ENCODE results near the gene TGFBR2. TPM values are rescaled to one million over a fixed set of nuclear protein-coding genes. Genes with fewer than 3 reads are reported as not detected.
A peak's percentile ranks its signal among the peaks of the same experiment; 100 is the strongest.

TGFBR2 gene
- total and polyA plus RNA-seq, 2 of the 13 experiments (the other 11 are each of a cell fraction or from before 2014, with no cell fraction given), result 82.2 to 187 TPM

DNA sequence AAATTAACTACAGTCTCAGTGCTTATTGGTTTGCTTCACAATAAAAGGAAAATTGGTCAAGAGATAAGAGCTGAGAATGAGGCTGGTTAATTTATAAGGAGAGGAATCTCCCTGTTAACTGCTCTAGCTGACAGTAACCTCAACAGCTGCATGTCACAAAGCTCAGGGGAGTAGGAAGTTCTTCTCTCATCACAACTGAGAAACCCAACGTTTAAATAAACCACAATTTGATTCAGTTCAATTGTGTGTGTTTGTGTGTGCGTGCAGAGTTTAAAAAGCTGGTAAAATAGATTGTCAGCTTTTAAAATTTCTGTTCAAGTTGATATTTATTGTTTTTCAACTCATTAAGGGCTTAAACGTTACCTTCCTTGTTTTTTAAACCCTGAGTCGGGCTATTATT lies 3.5 kb upstream of the TGFBR2 start:
- Histone ChIP-seq H3K79me2 (ENCODE audit: insufficient read depth, low read length) (peaks cover 73% of the 10 kb centered on the region), H2AFZ (ENCODE audit: low read length) (no peak overlapping the region), H3K4me2 (ENCODE audit: low read depth, low read length) (no peak overlapping the region), H3K4me1 (ENCODE audit: insufficient read depth, low read length) (peaks cover 73% of the 10 kb centered on the region), H3K27ac (ENCODE audit: extremely low read length, insufficient read depth, low read length) (peak overlapping the region; percentile 34), H3K9me3 (ENCODE audit: low read length) (no peaks in the 10 kb centered on the region), H3K9ac (ENCODE audit: insufficient read depth, low read depth, low read length) (no peak overlapping the region; the same call in 1 of the 2 replicates), H3K4me3 (replicated peaks in 1 of 3; ENCODE audit: insufficient read depth in 1 of 3, low read depth in 2 of 3, low read length in 3 of 3) (no peak overlapping the region), H4K20me1 (ENCODE audit: insufficient read depth, low read length) (no peaks in the 10 kb centered on the region), H3K27me3 (ENCODE audit: control insufficient read depth in 1 of 2, insufficient read depth in 2 of 2, low read length in 2 of 2) (peaks cover 0 to 2% of the 10 kb centered on the region in 2 experiments; a peak in 1 of 5 replicates), H3K36me3 (replicated peaks in 1 of 2; ENCODE audit: control insufficient read depth in 1 of 2, insufficient read depth in 2 of 2, low read length in 2 of 2) (no peaks in the 10 kb centered on the region)
- intact Hi-C loops (cut with micrococcal nuclease; ENCODE audit: unreplicated experiment) (no loop called here), in situ Hi-C loops (cut with HindIII; ENCODE audit: extremely low pct_ligation_motif_present, low pct_unique_long_range_greater_than_20kb) (loop anchor here (10.0 kb wide), 2 partner anchors 348 to 488 kb away; no protein-coding TSS in a partner anchor)
- FAIRE-seq, result no peak
- no peak for ATAC-seq
- 75% methylated on average over 4 of the region's 4 CpGs for WGBS (ENCODE audit: low lambda C conversion rate)
- ChIA-PET CTCF (ENCODE audit: low intra/inter-chr PET ratio, low total read pairs) (no interaction called here), POLR2A (no interaction called here)
- no peak for DNase-seq (ENCODE audit: low spot score)
- no peak for TF ChIP-seq HIC2 (CRISPR knock-in tag; IDR thresholded peaks at IDR 0.05; ENCODE audit: low read depth)
- TF ChIP-seq XBP1 (CRISPR knock-in tag; IDR thresholded peaks at IDR 0.05), result no peak
- TF ChIP-seq, protein P1, sequence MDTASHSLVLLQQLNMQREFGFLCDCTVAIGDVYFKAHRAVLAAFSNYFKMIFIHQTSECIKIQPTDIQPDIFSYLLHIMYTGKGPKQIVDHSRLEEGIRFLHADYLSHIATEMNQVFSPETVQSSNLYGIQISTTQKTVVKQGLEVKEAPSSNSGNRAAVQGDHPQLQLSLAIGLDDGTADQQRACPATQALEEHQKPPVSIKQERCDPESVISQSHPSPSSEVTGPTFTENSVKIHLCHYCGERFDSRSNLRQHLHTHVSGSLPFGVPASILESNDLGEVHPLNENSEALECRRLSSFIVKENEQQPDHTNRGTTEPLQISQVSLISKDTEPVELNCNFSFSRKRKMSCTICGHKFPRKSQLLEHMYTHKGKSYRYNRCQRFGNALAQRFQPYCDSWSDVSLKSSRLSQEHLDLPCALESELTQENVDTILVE (CRISPR knock-in tag; IDR thresholded peaks at IDR 0.05), result no peak
- no peak for TF ChIP-seq ZNF329 (CRISPR knock-in tag; IDR thresholded peaks at IDR 0.05; ENCODE audit: low read depth)
- no peak for TF ChIP-seq GABPB1 (CRISPR knock-in tag; IDR thresholded peaks at IDR 0.05)
- TF ChIP-seq GLI4 (CRISPR knock-in tag; IDR thresholded peaks at IDR 0.05; ENCODE audit: borderline replicate concordance), result no peak
- no peak for TF ChIP-seq SIN3B (IDR thresholded peaks at IDR 0.05; ENCODE audit: low read length)
- TF ChIP-seq ZFP41 (CRISPR knock-in tag; IDR thresholded peaks at IDR 0.05; ENCODE audit: borderline replicate concordance), result no peak
- TF ChIP-seq, protein P2, sequence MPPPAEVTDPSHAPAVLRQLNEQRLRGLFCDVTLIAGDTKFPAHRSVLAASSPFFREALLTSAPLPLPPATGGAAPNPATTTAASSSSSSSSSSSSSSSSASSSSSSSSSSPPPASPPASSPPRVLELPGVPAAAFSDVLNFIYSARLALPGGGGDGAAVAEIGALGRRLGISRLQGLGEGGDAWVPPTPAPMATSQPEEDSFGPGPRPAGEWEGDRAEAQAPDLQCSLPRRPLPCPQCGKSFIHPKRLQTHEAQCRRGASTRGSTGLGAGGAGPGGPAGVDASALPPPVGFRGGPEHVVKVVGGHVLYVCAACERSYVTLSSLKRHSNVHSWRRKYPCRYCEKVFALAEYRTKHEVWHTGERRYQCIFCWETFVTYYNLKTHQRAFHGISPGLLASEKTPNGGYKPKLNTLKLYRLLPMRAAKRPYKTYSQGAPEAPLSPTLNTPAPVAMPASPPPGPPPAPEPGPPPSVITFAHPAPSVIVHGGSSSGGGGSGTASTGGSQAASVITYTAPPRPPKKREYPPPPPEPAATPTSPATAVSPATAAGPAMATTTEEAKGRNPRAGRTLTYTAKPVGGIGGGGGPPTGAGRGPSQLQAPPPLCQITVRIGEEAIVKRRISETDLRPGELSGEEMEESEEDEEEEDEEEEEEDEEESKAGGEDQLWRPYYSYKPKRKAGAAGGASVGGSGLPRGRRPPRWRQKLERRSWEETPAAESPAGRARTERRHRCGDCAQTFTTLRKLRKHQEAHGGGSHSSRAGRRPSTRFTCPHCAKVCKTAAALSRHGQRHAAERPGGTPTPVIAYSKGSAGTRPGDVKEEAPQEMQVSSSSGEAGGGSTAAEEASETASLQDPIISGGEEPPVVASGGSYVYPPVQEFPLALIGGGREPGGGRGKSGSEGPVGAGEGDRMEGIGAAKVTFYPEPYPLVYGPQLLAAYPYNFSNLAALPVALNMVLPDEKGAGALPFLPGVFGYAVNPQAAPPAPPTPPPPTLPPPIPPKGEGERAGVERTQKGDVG (CRISPR knock-in tag; IDR thresholded peaks at IDR 0.05; ENCODE audit: borderline replicate concordance), result no peak
- BruUV-seq (replicated peaks), result no TSS peak

Data from HepG2 (cell line).